ENCODE results near the gene PDILT. TPM values are rescaled to one million over a fixed set of nuclear protein-coding genes. Genes with fewer than 3 reads are reported as not detected.
"Not testable (repeated sequence)": the region's sequence is repeated elsewhere in the genome, so short reads cannot be mapped to it uniquely, and the experiment has no call there.

Gene PDILT
- total RNA-seq, 4 donors from 2014 or later: not detected

DNA sequence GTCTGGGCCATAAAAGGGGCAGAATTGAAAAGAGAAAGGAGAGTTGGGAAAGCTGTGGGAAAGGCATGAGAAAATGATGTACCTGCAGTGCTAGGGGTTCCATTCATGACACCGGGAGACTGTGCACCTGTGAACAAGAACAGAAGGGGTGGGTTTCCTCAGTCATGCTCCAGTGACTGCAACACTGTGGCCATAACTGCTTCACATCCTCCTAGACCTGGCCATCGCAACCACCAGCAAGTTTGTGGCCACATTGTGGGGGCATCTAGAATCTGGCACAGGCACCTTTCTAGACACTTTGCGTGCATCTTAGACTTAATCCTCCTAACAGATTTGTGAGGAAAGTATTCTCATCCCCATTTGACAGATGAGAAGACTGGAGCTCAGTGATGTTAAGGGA lies 90.0 kb downstream of the PDILT start:
- TF ChIP-seq POLR2A (IDR thresholded peaks at IDR 0.05): no peak
- TF ChIP-seq, protein P1, sequence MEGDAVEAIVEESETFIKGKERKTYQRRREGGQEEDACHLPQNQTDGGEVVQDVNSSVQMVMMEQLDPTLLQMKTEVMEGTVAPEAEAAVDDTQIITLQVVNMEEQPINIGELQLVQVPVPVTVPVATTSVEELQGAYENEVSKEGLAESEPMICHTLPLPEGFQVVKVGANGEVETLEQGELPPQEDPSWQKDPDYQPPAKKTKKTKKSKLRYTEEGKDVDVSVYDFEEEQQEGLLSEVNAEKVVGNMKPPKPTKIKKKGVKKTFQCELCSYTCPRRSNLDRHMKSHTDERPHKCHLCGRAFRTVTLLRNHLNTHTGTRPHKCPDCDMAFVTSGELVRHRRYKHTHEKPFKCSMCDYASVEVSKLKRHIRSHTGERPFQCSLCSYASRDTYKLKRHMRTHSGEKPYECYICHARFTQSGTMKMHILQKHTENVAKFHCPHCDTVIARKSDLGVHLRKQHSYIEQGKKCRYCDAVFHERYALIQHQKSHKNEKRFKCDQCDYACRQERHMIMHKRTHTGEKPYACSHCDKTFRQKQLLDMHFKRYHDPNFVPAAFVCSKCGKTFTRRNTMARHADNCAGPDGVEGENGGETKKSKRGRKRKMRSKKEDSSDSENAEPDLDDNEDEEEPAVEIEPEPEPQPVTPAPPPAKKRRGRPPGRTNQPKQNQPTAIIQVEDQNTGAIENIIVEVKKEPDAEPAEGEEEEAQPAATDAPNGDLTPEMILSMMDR (IDR thresholded peaks at IDR 0.05): no peak
- Histone ChIP-seq H3K27me3 (no peaks in the 10 kb centered on the region), H3K4me1 (no peaks in the 10 kb centered on the region), H3K9me3 (no peaks in the 10 kb centered on the region), H3K4me3 (replicated peaks in 1 of 3) (no peak overlapping the region), H3K36me3 (no peaks in the 10 kb centered on the region), H3K27ac (no peak overlapping the region)
- no peak for DNase-seq
- WGBS, 2 donors: 84 to 89% methylated on average over 3 of the region's 3 CpGs
- intact Hi-C loops (cut with DNase I): no loop called here

DNA sequence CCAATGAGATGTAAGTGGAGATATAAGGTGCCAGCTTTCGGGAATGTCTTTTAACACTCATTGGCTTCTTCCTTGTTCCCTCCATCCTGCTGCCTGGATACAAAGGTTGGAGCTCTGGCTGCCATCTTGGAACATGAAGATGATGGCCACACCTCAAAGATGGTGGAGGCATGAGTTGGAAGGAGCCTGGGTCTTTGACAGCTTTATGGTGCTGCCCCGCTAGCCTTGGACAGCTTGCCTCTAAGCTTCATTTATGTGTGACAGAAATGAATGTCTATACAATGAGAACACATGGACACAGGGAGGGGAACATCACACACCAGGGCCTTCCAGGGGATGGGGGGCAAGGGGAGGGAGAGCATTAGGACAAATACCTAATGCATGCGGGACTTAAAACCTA lies 90.8 kb downstream of the PDILT start:
- no peaks in the 10 kb centered on the region for H3K9me3 ChIP-seq
- no peaks in the 10 kb centered on the region for H3K27me3 ChIP-seq
- no peak for DNase-seq
- H3K4me3 ChIP-seq (replicated peaks in 1 of 3): no peak overlapping the region
- H3K27ac ChIP-seq: no peak overlapping the region
- no peak for TF ChIP-seq POLR2A (IDR thresholded peaks at IDR 0.05)
- TF ChIP-seq, protein P1 (IDR thresholded peaks at IDR 0.05): no peak
- 88 to 100% methylated on average over 3 of the region's 3 CpGs for WGBS, 2 donors
- no peaks in the 10 kb centered on the region for H3K4me1 ChIP-seq
- H3K36me3 ChIP-seq: no peaks in the 10 kb centered on the region
- intact Hi-C loops (cut with DNase I): no loop called here

DNA sequence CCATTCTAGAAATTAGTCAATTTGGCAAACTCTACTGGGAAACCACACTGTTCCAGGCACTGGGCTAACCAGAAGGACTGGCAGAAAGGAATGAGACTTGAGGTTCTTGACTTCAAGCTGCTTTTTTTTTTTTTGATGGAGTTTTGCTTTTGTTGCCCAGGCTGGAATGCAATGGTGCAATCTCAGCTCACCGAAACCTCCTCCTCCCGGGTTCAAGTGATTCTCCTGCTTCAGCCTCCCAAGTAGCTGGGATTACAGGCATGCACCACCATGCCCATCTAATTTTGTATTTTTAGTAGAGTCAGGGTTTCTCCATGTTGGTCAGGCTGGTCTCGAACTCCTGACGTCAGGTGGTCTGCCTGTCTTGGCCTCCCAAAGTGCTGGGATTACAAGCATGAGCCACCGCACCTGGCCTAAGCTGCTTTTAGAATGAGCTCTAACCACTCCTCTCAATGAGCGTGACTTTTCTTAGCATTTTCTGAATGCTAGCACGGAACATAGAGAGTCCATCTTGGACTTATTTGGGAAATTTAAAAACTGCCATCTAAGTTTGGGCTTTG lies 91.9 kb downstream of the PDILT start:
- H3K4me1 ChIP-seq; H3K4me3 ChIP-seq (replicated peaks in 1 of 3); H3K27me3 ChIP-seq; H3K36me3 ChIP-seq; intact Hi-C loops (cut with DNase I); DNase-seq; H3K9me3 ChIP-seq; H3K27ac ChIP-seq: not testable (repeated sequence)
- 91 to 94% methylated on average over 7 of the region's 7 CpGs for WGBS, 2 donors

DNA sequence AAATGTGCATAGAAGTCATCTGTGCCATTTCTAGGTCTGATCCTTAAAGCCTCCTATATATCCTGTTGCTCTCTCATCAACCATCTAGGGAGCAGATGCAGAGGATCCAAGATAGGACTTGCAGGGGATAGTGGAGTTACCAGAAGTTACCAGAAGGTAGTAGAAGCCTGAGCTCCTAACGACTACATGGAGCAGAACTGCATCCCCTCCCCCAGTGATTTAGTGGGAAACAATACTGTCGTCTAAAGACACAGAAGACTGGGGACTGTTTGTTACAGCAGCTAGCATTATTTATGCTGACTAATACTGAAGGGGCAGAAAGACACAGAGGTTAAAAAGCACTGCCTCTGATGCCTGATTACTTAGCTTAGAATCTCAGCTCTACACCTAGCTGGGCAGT lies 93.0 kb downstream of the PDILT start:
- Histone ChIP-seq H3K36me3 (no peaks in the 10 kb centered on the region), H3K4me1 (no peaks in the 10 kb centered on the region), H3K9me3 (no peaks in the 10 kb centered on the region), H3K4me3 (replicated peaks in 1 of 3) (no peak overlapping the region), H3K27ac (no peak overlapping the region), H3K27me3 (no peaks in the 10 kb centered on the region)
- DNase-seq: no peak
- TF ChIP-seq, protein P1 (IDR thresholded peaks at IDR 0.05): no peak
- no peak for TF ChIP-seq POLR2A (IDR thresholded peaks at IDR 0.05)
- 65 to 70% methylated on average over 2 of the region's 2 CpGs for WGBS, 2 donors
- intact Hi-C loops (cut with DNase I): no loop called here

DNA sequence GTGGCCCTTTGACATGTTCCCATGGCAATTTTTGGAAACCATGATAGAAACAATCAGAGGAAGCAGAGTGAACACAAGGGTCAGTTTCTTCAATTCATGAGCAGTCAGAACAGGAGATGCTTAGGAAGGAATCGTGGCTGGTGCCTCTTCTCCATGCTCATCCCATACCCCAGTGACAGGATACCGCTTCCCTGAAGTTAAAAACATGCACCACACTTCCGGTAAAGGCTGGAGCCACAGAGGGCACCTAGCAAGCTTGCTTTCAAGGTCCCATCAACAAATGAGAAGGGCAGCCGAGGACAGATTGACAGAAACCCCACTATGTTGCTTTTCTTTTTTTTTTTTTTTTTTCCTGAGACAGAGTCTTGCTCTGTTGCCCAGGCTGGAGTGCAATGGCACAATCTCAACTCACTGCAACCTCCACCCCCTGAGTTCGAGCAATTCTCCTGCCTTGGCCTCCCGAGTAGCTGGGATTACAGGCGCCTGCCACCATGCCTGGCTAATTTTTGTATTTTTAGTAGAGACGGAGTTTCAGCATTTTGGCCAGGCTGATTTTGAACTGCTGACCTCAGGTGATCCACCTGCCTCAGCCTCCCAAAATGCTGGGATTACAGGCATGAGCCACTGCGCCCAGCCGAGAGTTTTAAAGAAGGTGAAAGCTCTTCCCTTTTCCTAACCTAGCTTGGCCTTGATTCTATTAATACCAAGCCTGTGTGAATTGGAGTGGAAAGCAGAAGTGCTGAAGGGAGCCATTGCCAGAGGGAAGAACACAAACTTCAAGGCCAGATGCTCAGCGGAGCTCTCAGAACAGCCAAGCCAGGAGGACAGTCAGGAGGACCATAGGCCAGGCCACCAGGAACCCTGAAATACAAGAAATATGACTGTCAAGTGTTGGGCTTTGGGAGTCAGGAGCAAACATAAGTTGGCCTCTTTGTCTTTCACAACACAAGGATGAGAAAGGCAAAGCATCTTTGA lies 93.8 kb downstream of the PDILT start:
- Histone ChIP-seq H3K4me3 (replicated peaks in 1 of 3) (no peak overlapping the region), H3K9me3 (no peaks in the 10 kb centered on the region), H3K4me1 (no peaks in the 10 kb centered on the region), H3K36me3 (no peaks in the 10 kb centered on the region), H3K27ac (no peak overlapping the region), H3K27me3 (no peaks in the 10 kb centered on the region)
- 75 to 84% methylated on average over 11 of the region's 11 CpGs for WGBS, 2 donors
- intact Hi-C loops (cut with DNase I): no loop called here
- no peak for DNase-seq
- TF ChIP-seq, protein P1 (IDR thresholded peaks at IDR 0.05): no peak
- no peak for TF ChIP-seq POLR2A (IDR thresholded peaks at IDR 0.05)

All from thyroid gland (tissue), 4 donors.